OCI-M2 (cell line): Measurements from ENCODE around the gene ALPK3.
"Not testable (repeated sequence)": the region's sequence is repeated elsewhere in the genome, so short reads cannot be mapped to it uniquely, and the experiment has no call there.

Experiments used
- DNase-seq: peaks from one replicate; lab custom pipeline; 2025; ENCODE audit not compliant: unreplicated experiment; lab: John Stamatoyannopoulos, UW

ALPK3 gene

GRCh38 chr15:84871428-84871985 is 54.4 kb downstream of the ALPK3 start:
- no peak for DNase-seq

- DNase-seq, result no peak
Measured at GRCh38 chr15:84872009-84872910, 55.1 kb downstream of the ALPK3 start.

GRCh38 chr15:84873997-84874396 is 56.8 kb downstream of the ALPK3 start:
- DNase-seq, result no peak

- no peak for DNase-seq
Measured at GRCh38 chr15:84874981-84875699, 58.0 kb downstream of the ALPK3 start.

- no peak for DNase-seq
Measured at GRCh38 chr15:84876269-84876668, 59.1 kb downstream of the ALPK3 start.

- DNase-seq, result not testable (repeated sequence)
Measured at GRCh38 chr15:84877701-84878100, 60.5 kb downstream of the ALPK3 start.

- no peak for DNase-seq
Measured at GRCh38 chr15:84878504-84878903, 61.3 kb downstream of the ALPK3 start.

- DNase-seq, result no peak
Measured at GRCh38 chr15:84879088-84879780, 62.1 kb downstream of the ALPK3 start.

GRCh38 chr15:84880007-84880406 is 62.9 kb downstream of the ALPK3 start:
- no peak for DNase-seq

- DNase-seq, result no peak
Measured at GRCh38 chr15:84880822-84881519, 63.8 kb downstream of the ALPK3 start.

- DNase-seq, result no peak
Measured at GRCh38 chr15:84881520-84881830, 64.3 kb downstream of the ALPK3 start.

GRCh38 chr15:84883466-84883865 is 66.3 kb downstream of the ALPK3 start:
- DNase-seq, result no peak

GRCh38 chr15:84883916-84884781 is 67.0 kb downstream of the ALPK3 start, which contains the start of gene SLC28A1:
TSS of gene SLC28A1 (plus strand) at chr15:84884662. CDS start at chr15:84887761, 3,099 bp downstream.
- no peak for DNase-seq

GRCh38 chr15:84885801-84886200 is 68.6 kb downstream of the ALPK3 start:
- no peak for DNase-seq

- DNase-seq, result no peak
Measured at GRCh38 chr15:84886211-84886983, 69.2 kb downstream of the ALPK3 start.

- DNase-seq, result no peak
Measured at GRCh38 chr15:84886984-84887299, 69.8 kb downstream of the ALPK3 start.

- DNase-seq, result no peak
Measured at GRCh38 chr15:84887938-84888337, 70.8 kb downstream of the ALPK3 start.

GRCh38 chr15:84888639-84889038 is 71.5 kb downstream of the ALPK3 start:
- no peak for DNase-seq

- no peak for DNase-seq
Measured at GRCh38 chr15:84889313-84889990, 72.3 kb downstream of the ALPK3 start.
